IMR-90 (cell line): ENCODE results near the gene MYL10. TPM values are rescaled to one million over a fixed set of nuclear protein-coding genes. Genes with fewer than 3 reads are reported as not detected.

Source experiments
- ATAC-seq: fragments of 200-7000 bp; cut with Tn5 transposase; 2 replicates; pipeline ENCODE4 v1.9.1; 2020; ENCODE audit warnings: low read depth, mild to moderate bottlenecking, moderate library complexity
- BruUV-seq: library from RNA; stranded (reverse); fragments of 400-500 nt; replicated peaks from 2 replicates; lab custom pipeline; 2021; lab: Mats Ljungman, UMichigan
- CTCF ChIA-PET: fragments of 300-600 bp; formaldehyde crosslinking; extraction: SDS; loops from one replicate; lab custom pipeline; 2021; ENCODE audit warnings: antibody characterized with exemption; lab: Yijun Ruan, JAX
- POLR2A ChIA-PET: fragments of 300-600 bp; sonication (Branson Sonifier 250); formaldehyde crosslinking; loops from one replicate; lab custom pipeline; 2022; ENCODE audit warnings: antibody characterized with exemption; ENCODE audit not compliant: unreplicated experiment; lab: Charles Lee
- DNase-seq: peaks from one replicate; pipeline ENCODE4 v3.0.0; 2013
- H2AFZ ChIP-seq: replicated peaks from 2 replicates; pipeline ENCODE3; 2013; ENCODE audit warnings: low read length, mild to moderate bottlenecking; ENCODE audit not compliant: poor library complexity
- H2AK5ac ChIP-seq: 2 replicates; pipeline ENCODE4 v1.6.1; 2013; ENCODE audit warnings: low read depth, low read length, inconsistent platforms
- H2AK9ac ChIP-seq: replicated peaks from 2 replicates; pipeline ENCODE3; 2013; ENCODE audit warnings: mild to moderate bottlenecking, low read depth, low read length, moderate library complexity; ENCODE audit not compliant: poor library complexity
- H2BK120ac ChIP-seq: 2 replicates; pipeline ENCODE4 v1.6.1; 2013; ENCODE audit warnings: low read depth, low read length, inconsistent platforms
- H2BK15ac ChIP-seq: 3 replicates; pipeline ENCODE4 v1.6.1; 2013; ENCODE audit warnings: low read depth, low read length, inconsistent platforms
- H2BK20ac ChIP-seq: 2 replicates; pipeline ENCODE4 v1.6.1; 2013; ENCODE audit warnings: low read depth, mild to moderate bottlenecking, inconsistent platforms, low read length, moderate library complexity
- H2BK5ac ChIP-seq: 2 replicates; pipeline ENCODE4 v1.6.1; 2013; ENCODE audit warnings: mild to moderate bottlenecking, low read depth, low read length, inconsistent platforms; ENCODE audit not compliant: poor library complexity, severe bottlenecking
- H3K14ac ChIP-seq: replicated peaks from 2 replicates; pipeline ENCODE4 v1.6.1; 2013; ENCODE audit warnings: low read depth, low read length, inconsistent platforms
- H3K18ac ChIP-seq: 2 replicates; pipeline ENCODE4 v1.6.1; 2013; ENCODE audit warnings: low read depth, low read length, control low read depth
- H3K23ac ChIP-seq: 2 replicates; pipeline ENCODE4 v1.6.1; 2013; ENCODE audit warnings: low read depth, low read length, inconsistent platforms
- H3K27ac ChIP-seq: 2 replicates; pipeline ENCODE4 v1.5.1; 2013; ENCODE audit warnings: mild to moderate bottlenecking, control low read depth, low read length; ENCODE audit not compliant: insufficient read depth
- H3K27me3 ChIP-seq: 2 replicates; pipeline ENCODE4 v1.6.1; 2013; ENCODE audit warnings: low read length; ENCODE audit not compliant: control insufficient read depth, insufficient read depth
- H3K36me3 ChIP-seq: 2 replicates; pipeline ENCODE4 v1.6.1; 2013; ENCODE audit warnings: low read length, mixed read lengths; ENCODE audit not compliant: control insufficient read depth, insufficient read depth
- H3K4ac ChIP-seq: 2 replicates; pipeline ENCODE4 v1.6.1; 2013; ENCODE audit warnings: low read depth, low read length, inconsistent platforms
- H3K4me1 ChIP-seq: 2 replicates; pipeline ENCODE4 v1.6.1; 2013; ENCODE audit warnings: low read length, mixed read lengths; ENCODE audit not compliant: control insufficient read depth, insufficient read depth
- H3K4me2 ChIP-seq: 2 replicates; pipeline ENCODE4 v1.6.1; 2013; ENCODE audit warnings: low read depth, mild to moderate bottlenecking, control low read depth, low read length, moderate library complexity
- H3K4me3 ChIP-seq: 2 replicates; pipeline ENCODE4 v1.5.1; 2013; ENCODE audit warnings: low read depth, mild to moderate bottlenecking, control low read depth, low read length, moderate library complexity; ENCODE audit not compliant: insufficient read depth
- H3K56ac ChIP-seq: 2 replicates; pipeline ENCODE4 v1.6.1; 2013; ENCODE audit warnings: low read length, inconsistent platforms; ENCODE audit not compliant: insufficient read depth; ENCODE audit errors: extremely low read depth
- H3K79me1 ChIP-seq, 2 experiments: 2 replicates each; pipeline ENCODE4 v1.6.1; 2013; ENCODE audit warnings: low read length in 2 of 2, inconsistent platforms in 1 of 2, low read depth in 1 of 2
- H3K9ac ChIP-seq: 2 replicates; pipeline ENCODE4 v1.6.1; 2013; ENCODE audit warnings: low read depth, low read length, control low read depth
- H3K9me1 ChIP-seq: 2 replicates; pipeline ENCODE4 v1.6.1; 2013; ENCODE audit warnings: low read length, inconsistent platforms; ENCODE audit not compliant: insufficient read depth
- H3K9me3 ChIP-seq: 2 replicates; pipeline ENCODE4 v1.6.1; 2013; ENCODE audit warnings: low read length; ENCODE audit not compliant: control insufficient read depth, insufficient read depth
- H4K20me1 ChIP-seq: 2 replicates; pipeline ENCODE4 v1.6.1; 2013; ENCODE audit warnings: low read length, inconsistent platforms; ENCODE audit not compliant: insufficient read depth
- H4K5ac ChIP-seq: 2 replicates; pipeline ENCODE4 v1.6.1; 2013; ENCODE audit warnings: mild to moderate bottlenecking, low read depth, low read length, control low read depth
- H4K8ac ChIP-seq, 2 experiments: 2 replicates each; pipeline ENCODE4 v1.6.1; 2013; ENCODE audit warnings: low read depth in 2 of 2, low read length in 2 of 2, control low read depth in 1 of 2, inconsistent platforms in 1 of 2
- H4K91ac ChIP-seq: 2 replicates; pipeline ENCODE4 v1.6.1; 2013; ENCODE audit warnings: low read depth, low read length, inconsistent platforms; ENCODE audit not compliant: insufficient read depth
- BHLHE40 ChIP-seq: fragments of 150-350 bp; IDR thresholded peaks from 2 replicates; pipeline ENCODE4 v1.6.1; 2016; ENCODE audit warnings: mild to moderate bottlenecking, low read depth, low read length
- CEBPB ChIP-seq: IDR thresholded peaks from 2 replicates; pipeline ENCODE4 v1.6.1; 2012; ENCODE audit warnings: low read depth, low read length, improper control_type of control experiment
- CHD1 ChIP-seq: IDR thresholded peaks from 2 replicates; pipeline ENCODE4 v1.6.1; 2012; ENCODE audit warnings: low read depth, low read length, improper control_type of control experiment
- CTCF ChIP-seq: conservative IDR thresholded peaks from 2 replicates; pipeline ENCODE4 v1.5.1; 2012; ENCODE audit warnings: mild to moderate bottlenecking, low read depth, low read length, improper control_type of control experiment
- ELK1 ChIP-seq: fragments of 150-350 bp; IDR thresholded peaks from 2 replicates; pipeline ENCODE4 v1.6.1; 2016; ENCODE audit warnings: low read depth, mild to moderate bottlenecking, low read length, moderate library complexity, borderline replicate concordance
- FOS ChIP-seq: fragments of 150-350 bp; IDR thresholded peaks from 2 replicates; pipeline ENCODE4 v1.6.1; 2016; ENCODE audit warnings: low read depth, low read length
- MAFK ChIP-seq: IDR thresholded peaks from 2 replicates; pipeline ENCODE4 v1.6.1; 2012; ENCODE audit warnings: low read depth, low read length, improper control_type of control experiment
- MAZ ChIP-seq: IDR thresholded peaks from 2 replicates; pipeline ENCODE4 v1.6.1; 2012; ENCODE audit warnings: low read depth, mild to moderate bottlenecking, low read length, improper control_type of control experiment, moderate library complexity, borderline replicate concordance
- MXI1 ChIP-seq: IDR thresholded peaks from 2 replicates; pipeline ENCODE4 v1.6.1; 2012; ENCODE audit warnings: low read depth, mild to moderate bottlenecking, low read length, moderate library complexity, borderline replicate concordance
- NFE2L2 ChIP-seq: fragments of 150-350 bp; IDR thresholded peaks from 2 replicates; pipeline ENCODE4 v1.6.1; 2016; ENCODE audit warnings: low read depth, mild to moderate bottlenecking, low read length
- POLR2A ChIP-seq: IDR thresholded peaks from 2 replicates; pipeline ENCODE4 v1.6.1; 2012; ENCODE audit warnings: mild to moderate bottlenecking, low read depth, low read length
- RAD21 ChIP-seq: IDR thresholded peaks from 2 replicates; pipeline ENCODE4 v1.6.1; 2012; ENCODE audit warnings: low read length, improper control_type of control experiment
- RCOR1 ChIP-seq: IDR thresholded peaks from 2 replicates; pipeline ENCODE4 v1.6.1; 2012; ENCODE audit warnings: mild to moderate bottlenecking, low read length, improper control_type of control experiment; ENCODE audit not compliant: insufficient replicate concordance
- RFX5 ChIP-seq: IDR thresholded peaks from 2 replicates; pipeline ENCODE4 v1.8.0; 2012; ENCODE audit warnings: low read depth, mild to moderate bottlenecking, low read length, moderate library complexity
- SMC3 ChIP-seq: fragments of 150-350 bp; IDR thresholded peaks from 2 replicates; pipeline ENCODE4 v1.6.1; 2016; ENCODE audit warnings: low read depth, mild to moderate bottlenecking, antibody characterized with exemption, low read length, moderate library complexity
- USF2 ChIP-seq: fragments of 150-350 bp; IDR thresholded peaks from 2 replicates; pipeline ENCODE4 v1.6.1; 2017; ENCODE audit warnings: mild to moderate bottlenecking, antibody characterized with exemption, low read length, low read depth
- WGBS, 2 experiments: methylation state at CpG; one replicate each; pipeline versions ENCODE4 v1.1.5 to v1.1.7; 2013; ENCODE audit warnings: missing lambda C conversion rate in 2 of 2; ENCODE audit not compliant: insufficient read length in 1 of 2; ENCODE audit errors: extremely low coverage in 2 of 2; 5-methylcytosine and 5-hydroxymethylcytosine counted together
- dilution Hi-C: fragments of 300-500 bp; cut with HindIII; formaldehyde crosslinking; loops from one replicate; pipeline ENCODE4 v1.14.3; 2018; ENCODE audit warnings: low sequenced_read_pairs; ENCODE audit not compliant: unreplicated experiment
- in situ Hi-C: fragments of 300-500 bp; cut with MboI; formaldehyde crosslinking; loops from 3 replicates; pipeline ENCODE4 v1.14.3; 2019; ENCODE audit warnings: low sequenced_read_pairs, inconsistent platforms, mixed read lengths
- intact Hi-C: fragments of 100-400 bp; cut with micrococcal nuclease; formaldehyde crosslinking; loops from 2 replicates; pipeline ENCODE4 v1.10.0; 2022
- polyA plus RNA-seq, 3 experiments: library from polyadenylated mRNA; depleted of rRNA; stranded (reverse); fragments of >200 nt; gene quantifications; 2 replicates each; pipeline ENCODE4 v1.2.3, GENCODE V29; 2012; ENCODE audit warnings: low replicate concordance in 1 of 3
- total RNA-seq: library from RNA; depleted of rRNA; stranded (reverse); fragments of >200 nt; gene quantifications from 2 replicates; pipeline ENCODE4 v1.2.3, GENCODE V29; 2012

The MYL10 gene
- total and polyA plus RNA-seq, 2 of the 4 experiments (the other 2 are of a cell fraction): not detected

GRCh38 chr7:101626069-101626671 is 2.9 kb downstream of the MYL10 start:
- H2BK15ac ChIP-seq: no peak overlapping the region
- ATAC-seq (no peak), DNase-seq (no peak)
- H4K8ac ChIP-seq: no peak overlapping the region
- ChIA-PET CTCF (no interaction called here), POLR2A (interaction anchor here (0.5 kb wide), 1 partner anchor 604 kb away, joined by 5 read pairs; no protein-coding TSS in a partner anchor)
- no peak overlapping the region for H3K4me3 ChIP-seq
- no peak overlapping the region for H3K27ac ChIP-seq
- H3K9ac ChIP-seq: no peak overlapping the region
- H3K27me3 ChIP-seq: peaks cover 33% of the 10 kb centered on the region
- no peak overlapping the region for H2BK20ac ChIP-seq
- H3K18ac ChIP-seq: no peak overlapping the region
- WGBS, 2 experiments: 67% methylated on average over 10 of the region's 15 CpGs; no CpG with 5 or more reads in 1 of the 2 experiments
- H4K91ac ChIP-seq: no peak overlapping the region
- no peak overlapping the region for H2AK5ac ChIP-seq
- in situ Hi-C loops (no loop called here), intact Hi-C loops (no loop called here), dilution Hi-C loops (no loop called here)
- no peak overlapping the region for H3K56ac ChIP-seq
- H3K23ac ChIP-seq: no peak overlapping the region
- BruUV-seq: no TSS peak
- H3K4ac ChIP-seq: no peak overlapping the region
- H2BK5ac ChIP-seq: no peak overlapping the region
- H3K4me2 ChIP-seq: no peak overlapping the region
- no peaks in the 10 kb centered on the region for H3K79me1 ChIP-seq
- TF ChIP-seq SMC3 (no peak), MAFK (no peak), CHD1 (no peak), RAD21 (no peak), POLR2A (no peak), CTCF (no peak), MAZ (no peak), RFX5 (no peak), ELK1 (no peak), USF2 (no peak), MXI1 (no peak), NFE2L2 (no peak), CEBPB (no peak), BHLHE40 (no peak), RCOR1 (no peak), FOS (no peak)
- H3K36me3 ChIP-seq: no peaks in the 10 kb centered on the region
- no peaks in the 10 kb centered on the region; the same call in 1 of the 2 replicates for H4K20me1 ChIP-seq
- H3K9me1 ChIP-seq: no peaks in the 10 kb centered on the region
- H3K9me3 ChIP-seq: no peaks in the 10 kb centered on the region
- H2AK9ac ChIP-seq: no peak overlapping the region
- H3K4me1 ChIP-seq: no peaks in the 10 kb centered on the region
- H2AFZ ChIP-seq: no peak overlapping the region
- H3K14ac ChIP-seq: no peak overlapping the region
- no peak overlapping the region for H4K5ac ChIP-seq
- H2BK120ac ChIP-seq: no peak overlapping the region
